VCaP (cell line): Measurements from ENCODE around the gene MAP3K5.

ENCODE experiments used
- H3K27ac ChIP-seq: fragments of 450-650 bp; 2 replicates; pipeline ENCODE4 v1.5.1; 2017
- CTCF ChIP-seq: fragments of 450-650 bp; conservative IDR thresholded peaks from 2 replicates; pipeline ENCODE4 v1.5.1; 2017; ENCODE audit warnings: mild to moderate bottlenecking, moderate library complexity

MAP3K5 gene

GRCh38 chr6:136538836-136539235 lies 253.4 kb downstream of the MAP3K5 start:
- H3K27ac ChIP-seq = no peak overlapping the region
- no peak for TF ChIP-seq CTCF

GRCh38 chr6:136535880-136536650 lies 256.2 kb downstream of the MAP3K5 start:
- TF ChIP-seq CTCF = no peak
- H3K27ac ChIP-seq = no peak overlapping the region

- TF ChIP-seq CTCF = no peak
- H3K27ac ChIP-seq = no peak overlapping the region
Measured at GRCh38 chr6:136535017-136535765, 257.1 kb downstream of the MAP3K5 start.

DNA sequence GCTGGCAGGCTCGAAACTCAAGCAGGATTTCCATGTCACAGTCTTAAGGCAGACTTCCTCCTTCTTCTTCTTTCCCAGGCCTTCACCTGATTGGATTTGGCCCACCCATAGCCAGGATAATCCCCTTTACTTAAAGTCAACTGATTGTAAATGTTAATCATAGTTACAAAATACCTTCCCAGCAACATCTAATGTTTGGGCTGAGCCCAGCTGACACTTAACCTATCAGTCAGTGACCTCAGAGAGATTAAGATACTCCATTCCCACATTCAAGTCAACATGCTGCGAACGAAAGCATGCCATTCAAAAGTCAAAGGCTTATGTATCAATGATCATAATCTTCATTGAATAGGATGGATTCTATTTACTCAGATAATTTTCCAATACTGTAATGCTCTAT lies 258.0 kb downstream of the MAP3K5 start:
- H3K27ac ChIP-seq = no peak overlapping the region
- no peak for TF ChIP-seq CTCF

GRCh38 chr6:136533487-136533886 lies 258.8 kb downstream of the MAP3K5 start:
- no peak overlapping the region for H3K27ac ChIP-seq
- TF ChIP-seq CTCF = no peak

GRCh38 chr6:136532030-136532429 lies 260.2 kb downstream of the MAP3K5 start:
- no peak overlapping the region for H3K27ac ChIP-seq
- TF ChIP-seq CTCF = no peak

- H3K27ac ChIP-seq = no peak overlapping the region
- no peak for TF ChIP-seq CTCF
Measured at GRCh38 chr6:136529710-136530109, 262.6 kb downstream of the MAP3K5 start.
